ENCODE results near the gene PSMB4.
"Not testable (repeated sequence)": the region's sequence is repeated elsewhere in the genome, so short reads cannot be mapped to it uniquely, and the experiment has no call there.

PSMB4 gene
- total RNA-seq: 114 to 383 (median 211) reads per million in 9 experiments

GRCh38 chr1:151399324-151400171 is at the start of gene PSMB4:
PSMB4 (plus strand) TSS chr1:151399573; CDS start chr1:151399588, 15 bp downstream.
- Mint-ChIP-seq H3K36me3 (ENCODE audit: insufficient read depth) (peaks cover 43% of the 10 kb centered on the region), H3K27me3 (no peaks in the 10 kb centered on the region)
- peak; percentile 94 for ATAC-seq (replicated peaks)

DNA sequence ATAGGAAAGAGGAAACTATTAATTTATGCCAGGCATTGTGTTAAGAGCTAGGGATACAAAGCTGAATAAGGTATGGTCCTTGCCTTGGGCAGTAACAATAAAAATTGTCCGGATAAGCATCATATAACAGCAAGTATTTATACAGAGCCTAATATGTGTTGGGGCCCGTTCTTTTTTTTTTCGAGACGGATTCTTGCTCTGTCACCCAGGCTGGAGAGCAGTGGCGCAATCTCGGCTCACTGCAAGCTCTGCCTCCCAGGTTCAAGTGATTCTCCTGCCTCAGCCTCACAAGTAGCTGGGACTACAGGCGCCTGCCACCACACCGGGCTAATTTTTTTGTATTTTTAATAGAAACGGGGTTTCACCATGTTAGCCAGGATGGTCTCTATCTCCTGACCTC is 49.0 kb upstream of the PSMB4 start:
- not testable (repeated sequence) for H3K27ac Mint-ChIP-seq; ATAC-seq (replicated peaks); H3K27me3 Mint-ChIP-seq; H3K9me3 Mint-ChIP-seq; DNase-seq; H3K4me3 Mint-ChIP-seq
- Mint-ChIP-seq H3K4me1 (ENCODE audit: low read depth in 2 of 2) (peaks cover 21 to 23% of the 10 kb centered on the region in 2 donors), H3K36me3 (ENCODE audit: insufficient read depth) (peaks cover 20% of the 10 kb centered on the region)

More at GRCh38 chr1:151399324-151400171, at the start of gene PSMB4:
- peak within 1 kb of the TSS; percentile 99 to 100 for H3K4me3 Mint-ChIP-seq
- peaks cover 16 to 22% of the 10 kb centered on the region in 2 donors for H3K4me1 Mint-ChIP-seq (ENCODE audit: low read depth in 2 of 2)
- no peaks in the 10 kb centered on the region for H3K9me3 Mint-ChIP-seq
- H3K27ac Mint-ChIP-seq: peak within 1 kb of the TSS; percentile 100
- peak; percentile 76 to 82 (median 78) for DNase-seq

DNA sequence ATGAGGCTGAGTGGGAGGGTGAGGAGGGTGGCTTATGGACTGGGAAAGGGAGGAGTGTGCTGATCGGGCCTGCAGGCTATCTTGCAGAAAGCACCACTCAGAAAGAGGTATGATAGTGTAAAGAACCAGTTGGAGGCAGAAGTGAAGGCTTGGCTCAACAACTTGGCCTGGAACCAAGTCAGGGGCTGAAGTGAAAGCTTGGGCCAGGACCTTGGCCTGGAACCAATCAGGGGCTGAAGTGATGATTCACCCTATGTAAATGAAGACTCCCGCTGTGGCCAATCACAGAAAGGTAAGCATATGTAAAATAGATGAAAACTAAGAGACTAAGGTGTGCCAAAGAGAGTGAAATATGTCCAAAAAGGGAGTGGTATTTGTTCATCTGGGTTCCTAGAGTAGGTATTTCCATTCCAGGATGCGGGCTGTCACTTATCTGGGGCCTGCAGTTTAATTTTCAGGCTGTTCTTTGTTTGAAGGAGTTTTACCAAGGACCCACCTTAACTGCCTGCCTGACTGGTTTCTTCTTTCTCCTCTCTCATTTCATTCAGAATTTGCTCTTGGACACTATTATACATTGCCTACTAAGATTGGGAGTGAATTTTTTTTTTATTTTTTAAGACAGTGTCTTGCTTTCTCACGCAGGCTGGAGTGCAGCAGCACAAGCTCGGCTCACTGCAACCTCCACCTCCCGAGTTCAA is 47.2 kb upstream of the PSMB4 start:
- Mint-ChIP-seq H3K36me3 (ENCODE audit: insufficient read depth) (peaks cover 4% of the 10 kb centered on the region), H3K4me3 (no peak overlapping the region), H3K27me3 (no peaks in the 10 kb centered on the region), H3K27ac (no peak overlapping the region), H3K4me1 (ENCODE audit: low read depth in 2 of 2) (peaks cover 6 to 7% of the 10 kb centered on the region in 2 donors), H3K9me3 (no peaks in the 10 kb centered on the region)
- no peak for ATAC-seq (replicated peaks)
- DNase-seq: no peak

DNA sequence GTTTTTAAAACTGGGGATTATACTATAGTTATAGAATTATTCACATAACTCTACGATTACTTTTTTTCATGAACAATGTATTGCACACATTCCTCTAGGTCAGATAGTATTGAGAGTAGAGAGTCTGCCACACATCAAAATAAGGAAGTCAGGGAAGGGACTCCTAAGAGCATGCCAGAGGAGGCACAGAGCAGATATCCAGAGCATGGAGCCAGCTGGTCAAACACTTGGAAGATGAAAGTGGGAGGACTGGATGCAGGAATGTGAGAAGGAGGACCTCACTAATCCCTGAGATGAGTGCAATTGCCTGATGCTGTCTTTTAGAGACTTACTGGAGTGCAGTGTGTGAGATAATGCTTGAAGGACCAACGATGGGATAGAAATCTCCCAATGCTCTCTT is 42.7 kb upstream of the PSMB4 start:
- DNase-seq (no peak), ATAC-seq (replicated peaks) (no peak)
- Mint-ChIP-seq H3K36me3 (ENCODE audit: insufficient read depth) (no peaks in the 10 kb centered on the region), H3K9me3 (no peaks in the 10 kb centered on the region), H3K4me1 (ENCODE audit: low read depth in 2 of 2) (no peaks in the 10 kb centered on the region), H3K27ac (no peak overlapping the region), H3K4me3 (no peak overlapping the region), H3K27me3 (no peaks in the 10 kb centered on the region)

DNA sequence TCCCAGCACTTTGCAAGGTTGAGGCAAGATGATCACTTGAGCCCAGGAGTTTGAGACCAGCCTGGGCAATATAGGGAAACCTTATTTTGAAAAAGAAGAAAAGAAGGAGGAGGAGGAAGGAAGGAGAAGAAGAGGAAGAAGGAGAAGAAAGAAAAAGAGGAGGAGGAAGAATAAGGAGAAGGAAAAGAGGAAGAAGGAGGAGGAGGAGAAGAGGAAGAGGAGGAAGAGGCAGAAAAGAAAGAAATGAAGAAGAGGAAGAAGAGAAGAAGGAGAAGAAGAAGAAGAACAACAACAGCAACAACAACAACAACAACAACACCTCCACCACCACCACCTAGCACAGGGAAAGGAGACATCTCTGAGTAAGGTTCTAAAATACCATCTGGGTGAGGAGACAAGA is 37.5 kb upstream of the PSMB4 start:
- ATAC-seq (replicated peaks): no peak
- Mint-ChIP-seq H3K4me3 (no peak overlapping the region), H3K9me3 (no peaks in the 10 kb centered on the region), H3K27me3 (peaks cover 0 to 19% of the 10 kb centered on the region in 2 donors), H3K27ac (no peak overlapping the region), H3K36me3 (ENCODE audit: insufficient read depth) (peaks cover 2% of the 10 kb centered on the region), H3K4me1 (ENCODE audit: low read depth in 2 of 2) (no peaks in the 10 kb centered on the region)
- DNase-seq: no peak

- H3K27me3 Mint-ChIP-seq: peaks cover 0 to 19% of the 10 kb centered on the region in 2 donors
Measured at GRCh38 chr1:151362308-151363155, 36.8 kb upstream of the PSMB4 start.

DNA sequence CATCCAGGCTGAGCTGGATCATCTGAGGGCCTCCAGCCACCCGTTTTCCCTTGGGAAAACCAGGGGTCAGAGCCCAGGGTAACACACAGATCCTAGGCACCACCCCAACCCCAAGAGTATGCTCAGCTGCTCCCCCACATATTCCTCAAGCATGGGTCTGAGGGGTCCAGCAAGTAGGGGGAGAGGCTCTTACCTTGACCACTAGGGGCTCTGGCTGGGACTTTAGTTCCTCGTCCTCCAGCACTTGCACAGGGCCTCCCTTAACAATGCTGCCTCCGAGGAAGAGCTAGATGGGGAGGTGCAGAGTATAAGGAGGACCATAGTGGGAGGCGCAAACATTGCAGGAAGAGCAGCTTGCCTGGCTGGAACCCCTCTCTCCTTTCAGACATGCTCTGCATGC is 34.4 kb upstream of the PSMB4 start:
- ATAC-seq (replicated peaks) (no peak), DNase-seq (no peak)
- Mint-ChIP-seq H3K9me3 (no peaks in the 10 kb centered on the region), H3K4me3 (no peak overlapping the region), H3K27ac (no peak overlapping the region), H3K4me1 (ENCODE audit: low read depth in 2 of 2) (no peaks in the 10 kb centered on the region), H3K36me3 (ENCODE audit: insufficient read depth) (peaks cover 2% of the 10 kb centered on the region), H3K27me3 (peaks cover 0 to 19% of the 10 kb centered on the region in 2 donors)

More at GRCh38 chr1:151362308-151363155, 36.8 kb upstream of the PSMB4 start:
- ATAC-seq (replicated peaks): no peak
- Mint-ChIP-seq H3K4me3 (no peak overlapping the region), H3K4me1 (ENCODE audit: low read depth in 2 of 2) (no peaks in the 10 kb centered on the region), H3K27ac (no peak overlapping the region), H3K9me3 (no peaks in the 10 kb centered on the region), H3K36me3 (ENCODE audit: insufficient read depth) (peaks cover 2% of the 10 kb centered on the region)
- DNase-seq: no peak

DNA sequence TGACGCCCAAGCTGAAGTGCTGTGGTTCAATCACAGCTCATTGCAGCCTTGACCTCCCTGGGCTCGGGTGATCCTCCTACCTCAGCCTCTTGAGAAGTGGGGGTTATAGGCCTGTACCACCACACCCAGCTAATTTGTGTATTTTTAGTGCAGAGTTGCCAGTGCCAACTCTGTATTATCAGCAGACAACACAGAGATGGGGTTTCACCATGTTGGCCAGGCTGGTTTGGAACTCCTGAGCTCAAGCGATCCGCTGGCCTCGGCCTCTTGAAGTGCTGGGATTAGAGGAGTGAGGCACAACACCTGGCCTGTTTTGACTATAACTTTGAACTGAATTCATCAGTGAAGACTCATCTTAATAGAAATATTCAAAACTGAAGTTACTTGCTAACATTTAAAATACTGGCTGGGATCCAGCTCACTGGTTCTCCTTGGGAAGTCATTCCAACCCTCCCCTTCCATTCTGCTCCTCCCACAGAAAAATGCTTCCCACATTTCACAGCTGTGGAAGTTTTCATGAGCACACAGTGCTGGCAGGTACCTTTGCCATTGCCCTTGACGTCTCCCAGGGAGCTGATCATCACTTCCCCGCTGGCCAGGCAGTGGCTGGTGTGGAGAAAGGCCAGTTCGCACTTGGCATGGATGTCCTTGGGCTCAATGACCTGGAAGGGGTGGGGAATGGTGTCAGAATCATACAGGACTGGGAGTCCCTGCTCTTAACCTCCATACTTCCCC is 31.5 kb upstream of the PSMB4 start:
- peaks cover 0 to 19% of the 10 kb centered on the region in 2 donors for H3K27me3 Mint-ChIP-seq
- no peak overlapping the region for H3K4me3 Mint-ChIP-seq
- H3K4me1 Mint-ChIP-seq (ENCODE audit: low read depth in 2 of 2): no peaks in the 10 kb centered on the region
- peaks cover 2% of the 10 kb centered on the region for H3K36me3 Mint-ChIP-seq (ENCODE audit: insufficient read depth)
- ATAC-seq (replicated peaks): no peak
- no peak overlapping the region for H3K27ac Mint-ChIP-seq
- no peak for DNase-seq
- H3K9me3 Mint-ChIP-seq: no peaks in the 10 kb centered on the region

DNA sequence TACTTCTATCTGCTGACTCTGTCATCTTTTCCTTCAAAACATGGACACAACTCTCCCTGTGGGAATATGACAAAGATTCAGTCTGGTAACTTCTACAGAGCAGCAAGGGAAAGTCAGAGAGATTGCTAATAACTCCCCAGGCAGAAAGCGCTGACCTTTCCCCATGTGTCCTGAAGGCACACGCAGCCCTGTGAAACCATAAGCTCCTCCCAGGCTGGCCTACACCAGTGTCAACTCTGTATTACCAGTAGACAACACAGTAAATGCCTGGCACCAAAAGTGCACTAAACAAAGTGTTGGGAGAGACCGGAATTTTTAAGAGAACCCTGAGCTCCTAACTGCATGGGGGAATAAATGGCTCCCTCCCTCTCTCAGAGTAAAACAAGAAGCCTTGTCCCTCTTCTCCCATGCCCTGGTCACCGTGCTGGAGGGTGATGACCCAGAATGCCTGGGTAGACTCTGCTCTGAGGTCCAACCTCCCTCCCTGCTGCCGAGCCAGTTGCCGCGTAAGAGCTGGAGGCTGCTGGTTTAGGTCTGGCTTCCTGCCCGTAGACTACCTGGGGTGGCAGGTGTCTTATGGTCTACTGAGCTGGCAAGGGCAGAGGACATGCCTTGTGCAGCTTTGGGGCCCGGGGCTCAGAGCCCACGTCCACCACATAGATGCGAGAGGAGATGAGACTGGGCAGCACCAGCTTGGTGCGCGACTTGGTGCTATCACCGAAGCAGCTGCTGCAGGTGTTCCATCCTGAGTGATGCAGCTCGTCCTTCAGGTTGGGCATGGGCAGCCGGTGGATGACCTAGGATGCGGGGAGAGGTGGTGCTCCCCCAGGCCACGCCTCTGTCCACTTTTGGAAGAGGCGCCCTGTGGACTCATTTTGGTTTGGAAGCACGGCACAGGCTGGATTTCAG is 30.7 kb upstream of the PSMB4 start:
- H3K36me3 Mint-ChIP-seq (ENCODE audit: insufficient read depth): peaks cover 2% of the 10 kb centered on the region
- ATAC-seq (replicated peaks) (no peak), DNase-seq (no peak)
- no peak overlapping the region for H3K27ac Mint-ChIP-seq
- H3K27me3 Mint-ChIP-seq: peaks cover 0 to 19% of the 10 kb centered on the region in 2 donors
- H3K4me1 Mint-ChIP-seq (ENCODE audit: low read depth in 2 of 2): no peaks in the 10 kb centered on the region
- no peaks in the 10 kb centered on the region for H3K9me3 Mint-ChIP-seq
- H3K4me3 Mint-ChIP-seq: no peak overlapping the region

- Mint-ChIP-seq H3K27ac (no peak overlapping the region), H3K4me1 (ENCODE audit: low read depth in 2 of 2) (no peaks in the 10 kb centered on the region), H3K9me3 (no peaks in the 10 kb centered on the region), H3K36me3 (ENCODE audit: insufficient read depth) (peaks cover 2% of the 10 kb centered on the region), H3K4me3 (no peak overlapping the region), H3K27me3 (peaks cover 0 to 14% of the 10 kb centered on the region in 2 donors)
- ATAC-seq (replicated peaks) (no peak), DNase-seq (no peak)
Measured at GRCh38 chr1:151369302-151369610, 30.1 kb upstream of the PSMB4 start.

- Mint-ChIP-seq H3K4me3 (no peak overlapping the region), H3K4me1 (ENCODE audit: low read depth in 2 of 2) (no peaks in the 10 kb centered on the region), H3K27me3 (peaks cover 0 to 11% of the 10 kb centered on the region in 2 donors), H3K36me3 (ENCODE audit: insufficient read depth) (peaks cover 2% of the 10 kb centered on the region), H3K9me3 (no peaks in the 10 kb centered on the region), H3K27ac (no peak overlapping the region)
- ATAC-seq (replicated peaks): no peak
- DNase-seq: no peak
Measured at GRCh38 chr1:151369621-151370048, 29.7 kb upstream of the PSMB4 start.

All from effector memory CD8-positive, alpha-beta T cell (primary cell).